Measurements from ENCODE around the gene ANAPC7. TPM values are rescaled to one million over a fixed set of nuclear protein-coding genes. Genes with fewer than 3 reads are reported as not detected.
"Not testable (repeated sequence)": the region's sequence is repeated elsewhere in the genome, so short reads cannot be mapped to it uniquely, and the experiment has no call there.

ANAPC7 gene
- total and polyA plus RNA-seq, 9 donors = 23.6 to 66.7 (median 41.7) TPM

DNA sequence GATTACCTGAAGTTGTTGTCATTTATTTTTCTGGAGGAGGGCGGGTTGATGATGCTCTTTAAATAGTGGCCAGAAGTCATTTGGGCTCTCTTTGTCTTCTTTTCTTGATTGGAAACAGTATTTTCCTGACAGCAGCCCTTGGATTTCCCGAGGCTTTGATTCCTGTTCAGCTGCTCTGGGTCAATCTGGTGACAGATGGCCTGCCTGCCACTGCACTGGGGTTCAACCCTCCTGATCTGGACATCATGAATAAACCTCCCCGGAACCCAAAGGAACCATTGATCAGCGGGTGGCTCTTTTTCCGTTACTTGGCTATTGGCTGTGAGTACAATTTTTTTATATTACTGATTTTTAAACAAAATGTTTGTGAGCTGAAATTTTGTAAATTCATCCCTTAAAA lies 60.4 kb downstream of the ANAPC7 start:
- WGBS, 3 donors = 82 to 88% (median 87%) methylated on average over 5 of the region's 5 CpGs
- Histone ChIP-seq H3K27ac (no peak overlapping the region), H3K4me1 (ENCODE audit: insufficient read depth) (no peaks in the 10 kb centered on the region), H3K36me3 (no peaks in the 10 kb centered on the region), H3K9me3 (no peaks in the 10 kb centered on the region), H3K27me3 (no peaks in the 10 kb centered on the region), H3K4me3 (no peak overlapping the region)
- DNase-seq = no peak
- intact Hi-C loops (cut with DNase I) = no loop called here
- TF ChIP-seq, protein P1, sequence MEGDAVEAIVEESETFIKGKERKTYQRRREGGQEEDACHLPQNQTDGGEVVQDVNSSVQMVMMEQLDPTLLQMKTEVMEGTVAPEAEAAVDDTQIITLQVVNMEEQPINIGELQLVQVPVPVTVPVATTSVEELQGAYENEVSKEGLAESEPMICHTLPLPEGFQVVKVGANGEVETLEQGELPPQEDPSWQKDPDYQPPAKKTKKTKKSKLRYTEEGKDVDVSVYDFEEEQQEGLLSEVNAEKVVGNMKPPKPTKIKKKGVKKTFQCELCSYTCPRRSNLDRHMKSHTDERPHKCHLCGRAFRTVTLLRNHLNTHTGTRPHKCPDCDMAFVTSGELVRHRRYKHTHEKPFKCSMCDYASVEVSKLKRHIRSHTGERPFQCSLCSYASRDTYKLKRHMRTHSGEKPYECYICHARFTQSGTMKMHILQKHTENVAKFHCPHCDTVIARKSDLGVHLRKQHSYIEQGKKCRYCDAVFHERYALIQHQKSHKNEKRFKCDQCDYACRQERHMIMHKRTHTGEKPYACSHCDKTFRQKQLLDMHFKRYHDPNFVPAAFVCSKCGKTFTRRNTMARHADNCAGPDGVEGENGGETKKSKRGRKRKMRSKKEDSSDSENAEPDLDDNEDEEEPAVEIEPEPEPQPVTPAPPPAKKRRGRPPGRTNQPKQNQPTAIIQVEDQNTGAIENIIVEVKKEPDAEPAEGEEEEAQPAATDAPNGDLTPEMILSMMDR (IDR thresholded peaks at IDR 0.05) = no peak

DNA sequence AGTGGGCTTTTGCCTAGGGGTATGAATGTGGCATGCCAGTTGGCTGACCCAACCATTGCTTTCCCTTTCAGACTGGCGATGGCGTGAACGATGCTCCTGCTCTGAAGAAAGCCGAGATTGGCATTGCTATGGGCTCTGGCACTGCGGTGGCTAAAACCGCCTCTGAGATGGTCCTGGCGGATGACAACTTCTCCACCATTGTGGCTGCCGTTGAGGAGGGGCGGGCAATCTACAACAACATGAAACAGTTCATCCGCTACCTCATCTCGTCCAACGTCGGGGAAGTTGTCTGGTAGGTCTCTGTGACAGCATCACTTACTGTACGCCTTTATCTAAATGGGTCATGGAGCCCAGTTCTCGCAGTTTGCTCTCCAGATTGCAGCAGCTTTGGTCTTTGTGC lies 61.4 kb downstream of the ANAPC7 start:
- DNase-seq = no peak
- intact Hi-C loops (cut with DNase I) = no loop called here
- TF ChIP-seq POLR2A (IDR thresholded peaks at IDR 0.05) (no peak), EP300 (IDR thresholded peaks at IDR 0.05) (no peak)
- TF ChIP-seq, protein P1 (IDR thresholded peaks at IDR 0.05) = no peak
- no peak overlapping the region for H3K27ac ChIP-seq
- WGBS, 3 donors = 88 to 93% (median 92%) methylated on average over 15 of the region's 15 CpGs
- no peaks in the 10 kb centered on the region for H3K27me3 ChIP-seq
- H3K9me3 ChIP-seq = no peaks in the 10 kb centered on the region
- no peaks in the 10 kb centered on the region for H3K36me3 ChIP-seq
- H3K4me1 ChIP-seq (ENCODE audit: insufficient read depth) = no peaks in the 10 kb centered on the region
- no peak overlapping the region for H3K4me3 ChIP-seq

DNA sequence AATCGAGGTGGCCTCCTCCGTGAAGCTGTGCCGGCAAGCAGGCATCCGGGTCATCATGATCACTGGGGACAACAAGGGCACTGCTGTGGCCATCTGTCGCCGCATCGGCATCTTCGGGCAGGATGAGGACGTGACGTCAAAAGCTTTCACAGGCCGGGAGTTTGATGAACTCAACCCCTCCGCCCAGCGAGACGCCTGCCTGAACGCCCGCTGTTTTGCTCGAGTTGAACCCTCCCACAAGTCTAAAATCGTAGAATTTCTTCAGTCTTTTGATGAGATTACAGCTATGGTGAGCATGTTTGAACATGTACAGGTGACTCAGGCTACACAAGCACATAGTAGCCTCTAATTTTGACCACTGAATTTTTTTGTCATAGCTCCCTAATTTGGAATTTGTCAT lies 62.8 kb downstream of the ANAPC7 start:
- Histone ChIP-seq H3K4me3 (no peak overlapping the region), H3K9me3 (no peaks in the 10 kb centered on the region), H3K36me3 (no peaks in the 10 kb centered on the region), H3K27ac (no peak overlapping the region), H3K27me3 (no peaks in the 10 kb centered on the region), H3K4me1 (ENCODE audit: insufficient read depth) (no peaks in the 10 kb centered on the region)
- DNase-seq = no peak
- 86 to 91% (median 87%) methylated on average over 18 of the region's 18 CpGs for WGBS, 3 donors
- intact Hi-C loops (cut with DNase I) = no loop called here
- TF ChIP-seq, protein P1 (IDR thresholded peaks at IDR 0.05) = no peak
- TF ChIP-seq POLR2A (IDR thresholded peaks at IDR 0.05) (no peak), EP300 (IDR thresholded peaks at IDR 0.05) (no peak)

DNA sequence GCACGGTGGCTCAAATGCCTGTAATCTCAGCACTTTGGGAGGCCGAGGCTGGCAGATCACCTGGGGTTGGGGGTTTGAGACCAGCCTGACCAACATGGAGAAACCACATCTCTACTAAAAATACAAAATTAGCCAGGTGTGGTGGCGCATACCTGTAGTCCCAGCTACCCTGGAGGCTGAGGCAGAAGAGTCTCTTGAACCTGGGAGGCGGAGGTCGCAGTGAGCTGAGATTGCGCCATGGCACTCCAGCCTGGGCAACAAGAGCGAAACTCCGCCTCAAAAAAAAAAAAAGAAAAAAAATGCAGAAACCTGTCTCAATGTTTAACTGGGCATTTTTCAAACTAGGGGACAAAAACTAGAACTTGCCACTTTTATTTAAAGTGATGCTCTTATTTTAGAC lies 63.2 kb downstream of the ANAPC7 start:
- H3K4me3 ChIP-seq; H3K4me1 ChIP-seq (ENCODE audit: insufficient read depth); DNase-seq; H3K9me3 ChIP-seq; H3K27ac ChIP-seq; H3K36me3 ChIP-seq; H3K27me3 ChIP-seq; intact Hi-C loops (cut with DNase I): not testable (repeated sequence)
- WGBS, 3 donors = 90 to 94% (median 93%) methylated on average over 8 of the region's 8 CpGs

DNA sequence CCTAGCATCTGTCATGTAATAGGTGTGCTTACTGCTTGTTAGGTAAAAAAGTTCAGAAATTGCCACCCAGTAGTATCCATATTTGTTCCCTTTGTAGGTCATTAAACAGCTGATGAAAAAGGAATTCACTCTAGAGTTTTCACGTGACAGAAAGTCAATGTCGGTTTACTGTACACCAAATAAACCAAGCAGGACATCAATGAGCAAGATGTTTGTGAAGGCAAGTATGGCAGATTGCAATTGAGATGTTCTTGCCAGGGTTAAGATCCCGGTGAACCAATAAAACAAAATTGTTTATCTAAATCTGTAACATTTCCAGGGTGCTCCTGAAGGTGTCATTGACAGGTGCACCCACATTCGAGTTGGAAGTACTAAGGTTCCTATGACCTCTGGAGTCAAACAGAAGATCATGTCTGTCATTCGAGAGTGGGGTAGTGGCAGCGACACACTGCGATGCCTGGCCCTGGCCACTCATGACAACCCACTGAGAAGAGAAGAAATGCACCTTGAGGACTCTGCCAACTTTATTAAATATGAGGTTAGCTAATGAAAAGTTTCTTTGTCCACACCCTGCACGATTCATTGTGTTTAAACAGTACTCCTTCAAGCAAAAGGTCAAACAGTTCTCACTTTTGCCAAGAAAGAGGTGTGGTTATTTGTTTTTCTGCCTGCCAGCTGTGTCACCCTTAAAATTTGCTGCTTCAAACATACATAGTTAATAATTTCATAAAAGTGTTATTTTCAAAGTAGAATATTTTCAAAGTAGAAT lies 64.1 kb downstream of the ANAPC7 start:
- Histone ChIP-seq H3K4me3 (no peak overlapping the region), H3K27ac (no peak overlapping the region), H3K36me3 (no peaks in the 10 kb centered on the region), H3K27me3 (no peaks in the 10 kb centered on the region), H3K4me1 (ENCODE audit: insufficient read depth) (no peaks in the 10 kb centered on the region), H3K9me3 (no peaks in the 10 kb centered on the region)
- TF ChIP-seq, protein P1 (IDR thresholded peaks at IDR 0.05) = no peak
- TF ChIP-seq EP300 (IDR thresholded peaks at IDR 0.05) = no peak
- TF ChIP-seq POLR2A (IDR thresholded peaks at IDR 0.05) = no peak
- 64 to 71% (median 64%) methylated on average over 8 of the region's 8 CpGs for WGBS, 3 donors
- intact Hi-C loops (cut with DNase I) = no loop called here
- no peak for DNase-seq
